GM21367 (cell line): ENCODE results near the gene C5orf34.
"Not testable (repeated sequence)": the region's sequence is repeated elsewhere in the genome, so short reads cannot be mapped to it uniquely, and the experiment has no call there.

Source experiments
- ATAC-seq: cut with Tn5 transposase; IDR thresholded peaks from one replicate; pipeline ENCODE4 v1.9.1; 2021; ENCODE audit not compliant: unreplicated experiment

Gene C5orf34

GRCh38 chr5:43514816-43515677 lies at the start of gene C5orf34:
Gene C5orf34, minus strand, starts transcription at chr5:43515148. Its CDS starts 5,809 bp downstream, at chr5:43509339.
- ATAC-seq = peak; percentile 98

GRCh38 chr5:43564289-43564850 lies 49.4 kb upstream of the C5orf34 start:
- ATAC-seq = no peak

GRCh38 chr5:43563321-43563720 lies 48.4 kb upstream of the C5orf34 start:
- ATAC-seq = no peak

- no peak for ATAC-seq
Measured at GRCh38 chr5:43561356-43561755, 46.4 kb upstream of the C5orf34 start.

- ATAC-seq = no peak
Measured at GRCh38 chr5:43560128-43560527, 45.2 kb upstream of the C5orf34 start.

GRCh38 chr5:43556857-43557542 lies 42.1 kb upstream of the C5orf34 start, which contains the start of gene PAIP1:
Gene PAIP1, minus strand, starts transcription at chr5:43557077. Its CDS starts 231 bp downstream, at chr5:43556846.
- ATAC-seq = peak; percentile 64

GRCh38 chr5:43556607-43556856 lies 41.6 kb upstream of the C5orf34 start:
- peak; percentile 86 for ATAC-seq

GRCh38 chr5:43555895-43556606 lies 41.1 kb upstream of the C5orf34 start:
- ATAC-seq = peak; percentile 13

GRCh38 chr5:43554497-43554896 lies 39.5 kb upstream of the C5orf34 start:
- no peak for ATAC-seq

- no peak for ATAC-seq
Measured at GRCh38 chr5:43553381-43553780, 38.4 kb upstream of the C5orf34 start.

GRCh38 chr5:43551731-43552130 lies 36.8 kb upstream of the C5orf34 start:
- ATAC-seq = no peak

- not testable (repeated sequence) for ATAC-seq
Measured at GRCh38 chr5:43549272-43549671, 34.3 kb upstream of the C5orf34 start.

- no peak for ATAC-seq
Measured at GRCh38 chr5:43548358-43548757, 33.4 kb upstream of the C5orf34 start.

- ATAC-seq = no peak
Measured at GRCh38 chr5:43547532-43547931, 32.6 kb upstream of the C5orf34 start.

GRCh38 chr5:43543434-43543833 lies 28.5 kb upstream of the C5orf34 start:
- ATAC-seq = no peak

- no peak for ATAC-seq
Measured at GRCh38 chr5:43540746-43541145, 25.8 kb upstream of the C5orf34 start.

GRCh38 chr5:43536972-43537371 lies 22.0 kb upstream of the C5orf34 start:
- no peak for ATAC-seq

- no peak for ATAC-seq
Measured at GRCh38 chr5:43533646-43534045, 18.7 kb upstream of the C5orf34 start.

- no peak for ATAC-seq
Measured at GRCh38 chr5:43530648-43531047, 15.7 kb upstream of the C5orf34 start.

- no peak for ATAC-seq
Measured at GRCh38 chr5:43523662-43524072, 8.7 kb upstream of the C5orf34 start.

GRCh38 chr5:43520615-43521014 lies 5.7 kb upstream of the C5orf34 start:
- no peak for ATAC-seq
